OCI-LY1 (cell line): ENCODE data around the gene MAD1L1.

ENCODE experiments used
- H2AFZ ChIP-seq: fragments of 200-600 bp; sonication (generic), shearing (Covaris generic); 2 replicates; pipeline ENCODE4 v1.6.0; 2014; ENCODE audit warnings: antibody characterized with exemption, mild to moderate bottlenecking, low read length
- H3F3A ChIP-seq: fragments of 200-600 bp; sonication (generic), shearing (Covaris generic); 2 replicates; pipeline ENCODE4 v1.6.0; 2014; ENCODE audit warnings: mild to moderate bottlenecking, antibody characterized with exemption, low read length, moderate library complexity; ENCODE audit not compliant: insufficient read depth
- H3K27ac ChIP-seq: fragments of 200-600 bp; sonication (generic); 2 replicates; pipeline ENCODE4 v1.5.1; 2014; ENCODE audit warnings: low read length, mixed run types, mild to moderate bottlenecking, low read depth; ENCODE audit not compliant: poor library complexity, severe bottlenecking
- H3K27me3 ChIP-seq: fragments of 200-600 bp; sonication (generic); 2 replicates; pipeline ENCODE4 v1.6.0; 2014; ENCODE audit warnings: antibody characterized with exemption, mild to moderate bottlenecking, low read length, moderate library complexity; ENCODE audit not compliant: insufficient read depth
- H3K36me3 ChIP-seq: fragments of 200-600 bp; sonication (generic); 2 replicates; pipeline ENCODE4 v1.6.1; 2014; ENCODE audit warnings: mild to moderate bottlenecking, antibody characterized with exemption, low read length, moderate library complexity, mixed read lengths; ENCODE audit not compliant: insufficient read depth
- H3K4me1 ChIP-seq: fragments of 200-600 bp; sonication (generic); 2 replicates; pipeline ENCODE4 v1.5.1; 2014; ENCODE audit warnings: mild to moderate bottlenecking, low read length, moderate library complexity; ENCODE audit not compliant: insufficient read depth, severe bottlenecking
- H3K4me2 ChIP-seq: fragments of 200-600 bp; sonication (generic), shearing (Covaris generic); 2 replicates; pipeline ENCODE4 v1.6.1; 2014; ENCODE audit warnings: low read length
- H3K4me3 ChIP-seq: fragments of 200-600 bp; sonication (generic); 2 replicates; pipeline ENCODE4 v1.5.1; 2014; ENCODE audit warnings: low read length, low read depth, mild to moderate bottlenecking, mixed read lengths; ENCODE audit not compliant: poor library complexity, severe bottlenecking
- H3K79me2 ChIP-seq: fragments of 200-600 bp; shearing (Covaris generic); 2 replicates; pipeline ENCODE4 v1.6.1; 2016; ENCODE audit warnings: mixed run types, low read length, mixed read lengths; ENCODE audit not compliant: insufficient read depth
- H3K9ac ChIP-seq: fragments of 200-600 bp; sonication (generic), shearing (Covaris generic); 2 replicates; pipeline ENCODE4 v1.6.1; 2014; ENCODE audit warnings: mild to moderate bottlenecking, low read length, mixed read lengths
- H3K9me2 ChIP-seq: fragments of 200-600 bp; sonication (generic), shearing (Covaris generic); 2 replicates; pipeline ENCODE4 v1.6.1; 2014; ENCODE audit warnings: low read depth, mild to moderate bottlenecking, low read length, mixed read lengths
- H3K9me3 ChIP-seq: fragments of 200-600 bp; shearing (Covaris generic); 2 replicates; pipeline ENCODE4 v1.6.1; 2014; ENCODE audit warnings: low read length, mixed read lengths
- H4K20me1 ChIP-seq: fragments of 200-600 bp; sonication (generic), shearing (Covaris generic); 2 replicates; pipeline ENCODE4 v1.6.0; 2016; ENCODE audit warnings: mild to moderate bottlenecking, low read length; ENCODE audit not compliant: insufficient read depth
- CTCF ChIP-seq: fragments of 200-600 bp; sonication (generic), shearing (Covaris generic); IDR thresholded peaks from 2 replicates; pipeline ENCODE4 v1.5.1; 2017; ENCODE audit warnings: mild to moderate bottlenecking, antibody characterized with exemption, low read length, moderate library complexity, mixed read lengths
- EZH2 ChIP-seq: fragments of 200-600 bp; sonication (generic), shearing (Covaris generic); IDR thresholded peaks from 2 replicates; pipeline ENCODE4 v1.8.0; 2017; ENCODE audit warnings: borderline replicate concordance, mixed run types, mild to moderate bottlenecking, antibody characterized with exemption, low read length, moderate library complexity, mixed read lengths

Gene MAD1L1

GRCh38 chr7:1912593-1913465 lies 319.9 kb downstream of the MAD1L1 start:
- H3K4me1 ChIP-seq, result peaks cover 11% of the 10 kb centered on the region

GRCh38 chr7:1911571-1911970 lies 321.2 kb downstream of the MAD1L1 start:
- Histone ChIP-seq H3K27me3 (no peaks in the 10 kb centered on the region), H3K4me3 (no peak overlapping the region), H3K4me1 (peaks cover 11% of the 10 kb centered on the region), H3K9me2 (no peaks in the 10 kb centered on the region), H4K20me1 (no peaks in the 10 kb centered on the region), H3K27ac (no peak overlapping the region), H3K4me2 (no peak overlapping the region), H3K9ac (no peak overlapping the region), H2AFZ (no peak overlapping the region), H3K9me3 (no peaks in the 10 kb centered on the region), H3F3A (no peaks in the 10 kb centered on the region), H3K79me2 (no peaks in the 10 kb centered on the region), H3K36me3 (no peaks in the 10 kb centered on the region)
- TF ChIP-seq CTCF, result no peak
- no peak for TF ChIP-seq EZH2

More at GRCh38 chr7:1912593-1913465, 319.9 kb downstream of the MAD1L1 start:
- Histone ChIP-seq H3K4me3 (no peak overlapping the region), H3K9ac (no peak overlapping the region), H3K36me3 (no peaks in the 10 kb centered on the region), H3K9me2 (no peaks in the 10 kb centered on the region), H3K9me3 (no peaks in the 10 kb centered on the region), H3F3A (no peaks in the 10 kb centered on the region), H3K27ac (peak overlapping the region; percentile 25), H4K20me1 (no peaks in the 10 kb centered on the region), H2AFZ (no peak overlapping the region), H3K79me2 (no peaks in the 10 kb centered on the region), H3K27me3 (no peaks in the 10 kb centered on the region), H3K4me2 (0 out of 2 replicates have a peak overlapping the region, but pooled peaks have one; percentile 8)
- no peak for TF ChIP-seq EZH2
- no peak for TF ChIP-seq CTCF

GRCh38 chr7:1910827-1911226 lies 321.9 kb downstream of the MAD1L1 start:
- no peak for TF ChIP-seq CTCF
- Histone ChIP-seq H3K4me3 (no peak overlapping the region), H3K4me1 (peaks cover 11% of the 10 kb centered on the region), H3K27ac (no peak overlapping the region), H3F3A (no peaks in the 10 kb centered on the region), H3K4me2 (no peak overlapping the region), H3K27me3 (no peaks in the 10 kb centered on the region), H3K9ac (no peak overlapping the region), H3K9me3 (no peaks in the 10 kb centered on the region), H3K79me2 (no peaks in the 10 kb centered on the region), H3K36me3 (no peaks in the 10 kb centered on the region), H3K9me2 (no peaks in the 10 kb centered on the region), H4K20me1 (no peaks in the 10 kb centered on the region), H2AFZ (no peak overlapping the region)
